LHCN-M2 (cell line): ENCODE results near the gene P3H3. TPM values are rescaled to one million over a fixed set of nuclear protein-coding genes. Genes with fewer than 3 reads are reported as not detected.

Experiments
- DNase-seq: peaks from one replicate; pipeline ENCODE4 v3.0.0-alpha.2; 2012; ENCODE audit warnings: low read depth
- total RNA-seq: library from RNA; depleted of rRNA; stranded (reverse); fragments of >200 nt; gene quantifications from 2 replicates; pipeline ENCODE4 v1.2.3, GENCODE V29; 2014

Gene P3H3
- total RNA-seq, 1 experiment from 2014 or later: 47.6 TPM

DNA sequence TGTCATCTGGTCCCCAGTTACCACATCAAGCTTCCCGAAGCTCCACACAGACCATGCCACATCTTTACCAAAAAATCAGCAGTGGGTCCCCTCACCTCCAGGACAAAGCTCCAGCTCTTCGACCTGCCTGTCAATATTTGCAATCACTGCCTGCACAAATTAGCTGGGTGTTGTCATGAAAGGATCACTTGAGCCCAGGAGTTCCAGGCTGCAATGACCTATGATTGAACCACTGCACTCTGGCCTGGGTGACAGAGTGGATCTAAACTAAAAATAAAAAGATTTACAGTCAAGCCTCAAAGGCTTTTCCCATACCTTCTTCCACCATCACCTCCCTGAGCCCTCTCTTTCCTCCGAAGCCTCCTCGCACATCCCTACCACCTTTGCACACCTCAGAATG is 31.6 kb upstream of the P3H3 start:
- no peak for DNase-seq

DNA sequence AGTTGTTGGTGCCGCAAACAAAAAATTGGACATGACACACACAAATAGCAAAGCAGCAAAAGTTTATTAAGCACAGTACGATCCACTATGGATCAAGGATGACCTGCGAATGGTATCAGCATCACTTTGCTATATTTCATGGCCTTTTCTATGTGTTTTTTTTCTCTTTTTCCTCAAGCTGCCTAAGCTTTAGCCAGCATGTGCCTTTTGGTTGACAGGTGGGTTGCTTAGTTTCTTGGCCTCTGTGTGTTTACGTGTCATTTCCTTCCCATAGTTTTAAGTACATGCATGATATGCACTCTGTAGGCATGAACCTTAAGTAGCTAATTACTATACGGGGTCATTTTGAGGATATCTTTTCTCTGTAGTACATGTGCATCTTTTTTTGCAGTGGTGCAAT is 29.1 kb upstream of the P3H3 start:
- no peak for DNase-seq

GRCh38 chr12:6807170-6807569 is 21.0 kb upstream of the P3H3 start:
- no peak for DNase-seq

DNA sequence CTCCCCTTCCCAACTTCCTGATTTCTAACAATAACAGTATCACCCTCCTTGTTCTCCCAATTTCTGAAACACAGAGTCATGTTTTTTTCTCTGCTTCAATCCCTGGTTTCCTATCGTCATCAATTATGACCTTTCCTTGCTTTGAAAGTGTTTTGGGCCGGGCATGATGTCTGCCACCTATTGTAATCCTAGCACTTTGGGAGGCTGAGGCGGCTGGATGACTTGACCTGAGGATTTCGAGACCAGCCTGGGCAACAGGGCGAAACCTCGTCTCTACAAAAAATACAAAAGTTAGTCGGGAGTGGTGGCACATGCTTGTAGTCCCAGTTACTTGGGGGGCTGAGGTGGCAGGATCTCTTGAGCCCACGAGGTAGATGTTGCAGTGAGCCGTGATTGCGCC is 19.2 kb upstream of the P3H3 start:
- DNase-seq: no peak

- no peak for DNase-seq
Measured at GRCh38 chr12:6810758-6811157, 17.4 kb upstream of the P3H3 start.

DNA sequence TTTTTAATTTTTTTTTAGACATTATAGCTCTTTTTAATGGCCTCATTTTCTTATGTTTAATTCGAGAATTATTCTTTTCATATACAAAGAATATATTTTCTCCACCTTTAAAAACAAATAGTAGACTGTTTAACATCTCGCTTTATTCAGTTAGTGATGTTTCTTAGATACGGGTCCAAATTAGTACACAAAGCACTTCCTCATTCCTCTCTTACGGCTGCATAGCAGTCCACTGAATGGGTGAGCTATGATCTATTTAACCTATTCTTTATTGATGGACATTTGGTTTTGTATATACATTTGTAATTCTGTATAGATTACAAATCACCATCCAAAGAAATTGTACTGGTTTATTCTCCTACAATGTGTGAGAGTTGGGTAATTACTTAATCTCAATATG is 14.8 kb upstream of the P3H3 start:
- no peak for DNase-seq

DNA sequence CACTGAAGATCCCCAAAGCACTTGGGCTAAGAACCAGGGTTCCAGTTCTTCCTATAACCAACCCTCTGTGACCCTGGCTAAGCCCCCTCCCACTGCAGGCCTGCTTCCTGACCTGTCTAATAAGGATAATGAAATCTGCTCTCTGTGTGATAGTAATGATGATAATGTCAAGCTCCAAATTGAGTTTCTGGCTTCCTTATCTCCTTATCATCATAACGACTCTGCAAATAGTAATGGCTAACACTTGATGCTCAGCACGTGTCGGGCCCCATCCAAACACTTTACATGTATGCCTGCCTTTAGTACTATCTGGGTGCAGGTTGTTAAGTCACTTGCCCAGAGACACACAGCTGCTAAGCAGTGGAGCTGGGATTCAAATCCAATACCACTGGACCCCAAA is 11.6 kb upstream of the P3H3 start:
- DNase-seq: no peak

GRCh38 chr12:6817098-6817497 is 11.1 kb upstream of the P3H3 start:
- DNase-seq: no peak

DNA sequence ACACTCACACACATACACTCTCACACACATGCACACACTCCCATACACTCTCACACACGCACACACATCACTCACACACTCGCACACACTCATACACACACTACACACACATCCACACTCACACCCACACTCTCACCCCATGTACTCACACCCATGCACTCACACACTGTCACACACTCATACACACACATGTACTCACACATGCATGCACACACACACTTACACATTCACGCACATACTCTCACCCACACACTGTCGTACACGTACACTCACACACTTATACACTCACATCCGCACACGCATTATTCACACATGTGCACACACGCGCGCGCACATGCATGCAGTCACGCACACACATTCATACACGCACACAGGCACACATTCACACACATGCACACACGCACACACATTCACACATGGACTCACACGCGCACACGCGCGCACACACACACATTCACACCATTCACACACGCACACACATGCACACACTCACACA is 10.5 kb upstream of the P3H3 start:
- DNase-seq: no peak

DNA sequence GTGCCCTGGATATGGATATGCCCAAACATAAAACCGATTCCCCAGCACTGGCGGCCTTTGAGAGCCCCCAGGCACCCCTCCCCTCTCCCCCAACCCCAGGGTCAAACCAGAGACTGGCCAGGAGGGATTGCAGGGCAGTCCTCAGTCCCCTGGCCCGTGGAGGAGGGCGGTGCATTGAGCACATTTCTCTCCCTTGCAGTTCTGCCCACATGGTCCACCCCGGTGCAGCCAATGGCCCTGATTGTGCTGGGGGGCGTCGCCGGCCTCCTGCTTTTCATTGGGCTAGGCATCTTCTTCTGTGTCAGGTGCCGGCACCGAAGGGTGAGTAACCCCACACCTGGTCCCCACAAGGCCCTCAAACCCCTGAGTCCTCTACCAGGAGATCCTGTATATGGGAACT is 10.0 kb upstream of the P3H3 start:
- no peak for DNase-seq

- no peak for DNase-seq
Measured at GRCh38 chr12:6818645-6819044, 9.6 kb upstream of the P3H3 start.

DNA sequence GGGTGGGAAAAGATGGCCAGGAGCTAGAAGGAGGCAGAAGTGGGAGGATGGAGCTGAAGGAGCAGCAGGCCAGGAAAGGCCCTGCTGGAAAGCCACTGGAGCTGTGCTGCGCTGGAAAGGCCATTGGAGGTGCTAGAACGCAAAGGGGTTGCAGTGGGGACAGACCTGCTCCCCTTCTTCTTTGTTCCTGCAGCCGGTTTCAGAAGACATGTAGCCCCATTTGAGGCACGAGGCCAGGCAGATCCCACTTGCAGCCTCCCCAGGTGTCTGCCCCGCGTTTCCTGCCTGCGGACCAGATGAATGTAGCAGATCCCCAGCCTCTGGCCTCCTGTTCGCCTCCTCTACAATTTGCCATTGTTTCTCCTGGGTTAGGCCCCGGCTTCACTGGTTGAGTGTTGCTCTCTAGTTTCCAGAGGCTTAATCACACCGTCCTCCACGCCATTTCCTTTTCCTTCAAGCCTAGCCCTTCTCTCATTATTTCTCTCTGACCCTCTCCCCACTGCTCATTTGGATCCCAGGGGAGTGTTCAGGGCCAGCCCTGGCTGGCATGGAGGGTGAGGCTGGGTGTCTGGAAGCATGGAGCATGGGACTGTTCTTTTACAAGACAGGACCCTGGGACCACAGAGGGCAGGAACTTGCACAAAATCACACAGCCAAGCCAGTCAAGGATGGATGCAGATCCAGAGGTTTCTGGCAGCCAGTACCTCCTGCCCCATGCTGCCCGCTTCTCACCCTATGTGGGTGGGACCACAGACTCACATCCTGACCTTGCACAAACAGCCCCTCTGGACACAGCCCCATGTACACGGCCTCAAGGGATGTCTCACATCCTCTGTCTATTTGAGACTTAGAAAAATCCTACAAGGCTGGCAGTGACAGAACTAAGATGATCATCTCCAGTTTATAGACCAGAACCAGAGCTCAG is 8.8 kb upstream of the P3H3 start:
- DNase-seq: no peak

DNA sequence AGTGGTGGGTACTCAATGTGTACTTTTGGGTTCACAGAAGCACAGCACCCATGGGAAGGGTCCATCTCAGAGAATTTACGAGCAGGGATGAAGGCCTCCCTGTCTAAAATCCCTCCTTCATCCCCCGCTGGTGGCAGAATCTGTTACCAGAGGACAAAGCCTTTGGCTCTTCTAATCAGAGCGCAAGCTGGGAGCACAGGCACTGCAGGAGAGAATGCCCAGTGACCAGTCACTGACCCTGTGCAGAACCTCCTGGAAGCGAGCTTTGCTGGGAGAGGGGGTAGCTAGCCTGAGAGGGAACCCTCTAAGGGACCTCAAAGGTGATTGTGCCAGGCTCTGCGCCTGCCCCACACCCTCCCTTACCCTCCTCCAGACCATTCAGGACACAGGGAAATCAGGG is 8.0 kb upstream of the P3H3 start:
- no peak for DNase-seq

DNA sequence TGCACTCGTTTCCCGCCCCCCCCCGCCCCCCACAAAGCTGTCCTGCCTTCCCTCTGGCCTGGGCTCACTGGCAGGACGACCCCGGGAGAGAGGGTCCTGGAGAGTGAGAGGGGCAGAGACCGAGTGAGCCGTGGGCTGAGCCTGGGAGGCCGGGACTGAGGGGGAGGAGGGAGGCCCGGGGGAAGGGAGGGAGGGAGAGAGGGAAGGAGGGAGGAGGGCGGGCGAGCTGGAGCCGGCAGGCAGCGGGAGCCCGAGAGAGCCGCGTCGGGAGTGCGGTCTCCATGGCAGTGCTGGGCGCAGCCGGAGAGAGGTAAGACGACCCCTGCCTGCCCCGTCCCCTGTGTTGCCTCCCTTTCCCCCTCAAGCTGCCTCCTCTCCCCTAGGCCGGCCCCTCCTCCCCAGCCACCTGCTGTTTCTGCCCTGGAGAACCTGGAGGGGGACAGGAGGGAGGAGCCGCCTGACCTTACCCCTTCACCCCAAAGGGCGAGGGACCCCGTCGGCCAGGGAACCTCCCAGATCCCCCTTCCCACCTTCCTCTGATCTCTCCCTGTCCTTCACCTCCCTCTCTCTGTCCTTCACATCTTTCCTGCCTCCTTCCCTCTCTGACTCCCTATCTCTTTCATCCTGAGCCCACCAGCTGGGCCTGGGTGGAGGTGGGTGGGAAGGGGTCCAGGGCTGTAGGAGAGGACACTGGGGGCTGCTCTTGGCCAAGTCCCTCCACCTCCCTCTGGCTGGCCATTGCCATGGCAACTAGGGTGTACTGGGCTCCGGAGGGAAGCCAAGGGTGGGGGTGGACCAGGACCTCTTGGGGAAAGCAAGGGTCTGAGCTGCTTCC is 6.4 kb upstream of the P3H3 start, which contains the start of gene GPR162:
GPR162 (plus strand) TSS at position 231 of the 835 bp plus-strand sequence. CDS start 2,078 bp downstream, outside the sequence.
- peak; percentile 21 for DNase-seq

- DNase-seq: no peak
Measured at GRCh38 chr12:6822426-6823135, 5.6 kb upstream of the P3H3 start.

- no peak for DNase-seq
Measured at GRCh38 chr12:6823182-6824084, 4.8 kb upstream of the P3H3 start.

DNA sequence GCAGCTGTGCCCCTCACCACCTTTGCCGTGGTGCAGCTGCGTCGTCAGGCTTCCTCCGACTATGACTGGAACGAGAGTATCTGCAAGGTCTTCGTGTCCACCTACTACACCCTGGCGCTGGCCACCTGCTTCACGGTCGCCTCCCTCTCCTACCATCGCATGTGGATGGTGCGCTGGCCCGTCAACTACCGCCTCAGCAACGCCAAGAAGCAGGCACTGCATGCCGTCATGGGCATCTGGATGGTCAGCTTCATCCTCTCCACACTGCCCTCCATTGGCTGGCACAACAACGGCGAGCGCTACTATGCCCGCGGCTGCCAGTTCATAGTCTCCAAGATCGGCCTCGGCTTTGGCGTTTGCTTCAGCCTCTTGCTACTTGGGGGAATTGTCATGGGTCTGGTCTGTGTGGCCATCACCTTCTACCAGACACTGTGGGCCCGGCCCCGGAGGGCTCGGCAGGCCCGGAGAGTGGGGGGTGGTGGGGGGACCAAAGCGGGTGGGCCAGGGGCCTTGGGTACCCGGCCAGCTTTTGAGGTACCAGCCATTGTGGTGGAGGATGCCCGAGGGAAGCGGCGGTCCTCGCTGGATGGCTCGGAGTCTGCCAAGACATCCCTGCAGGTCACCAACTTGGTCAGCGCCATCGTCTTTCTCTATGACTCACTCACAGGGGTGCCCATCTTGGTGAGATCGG is 4.0 kb upstream of the P3H3 start:
- no peak for DNase-seq

- DNase-seq: peak; percentile 58
Measured at GRCh38 chr12:6824901-6825381, 3.3 kb upstream of the P3H3 start.

- DNase-seq: peak; percentile 82
Measured at GRCh38 chr12:6825398-6826124, 2.6 kb upstream of the P3H3 start.
